GM21381 (cell line): ENCODE results near the gene PPP1R12C.
"Not testable (repeated sequence)": the region's sequence is repeated elsewhere in the genome, so short reads cannot be mapped to it uniquely, and the experiment has no call there.

ENCODE experiments used
- ATAC-seq: cut with Tn5 transposase; IDR thresholded peaks from one replicate; pipeline ENCODE4 v1.9.1; 2021; ENCODE audit warnings: mild to moderate bottlenecking, moderate library complexity; ENCODE audit not compliant: unreplicated experiment

Gene PPP1R12C

DNA sequence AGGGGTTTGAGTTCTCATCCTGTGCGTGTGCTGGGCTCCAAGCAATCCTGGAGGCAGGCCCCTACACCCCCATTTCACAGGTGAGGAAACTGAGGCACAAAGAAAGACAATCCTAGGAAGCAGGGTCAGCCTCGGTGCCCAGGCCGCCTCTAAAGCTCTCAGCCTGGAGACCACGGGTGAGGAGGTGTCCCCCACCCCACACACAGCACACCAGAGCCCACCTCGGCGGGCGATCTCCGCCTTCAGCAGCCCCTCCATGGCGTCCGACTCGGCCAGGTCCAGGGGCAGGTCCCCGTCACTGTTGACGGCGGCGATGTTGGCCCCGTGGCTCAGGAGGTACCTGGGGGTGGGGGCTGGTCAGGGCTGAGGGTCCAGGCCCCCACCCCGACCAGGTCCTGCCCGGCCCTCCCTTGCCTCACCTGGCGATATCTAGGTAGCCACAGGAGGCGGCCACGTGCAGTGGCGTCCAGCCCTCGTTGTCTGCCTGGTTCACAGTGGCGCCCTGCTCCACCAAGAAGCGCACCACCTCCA is 5.1 kb downstream of the PPP1R12C start:
- ATAC-seq: no peak

DNA sequence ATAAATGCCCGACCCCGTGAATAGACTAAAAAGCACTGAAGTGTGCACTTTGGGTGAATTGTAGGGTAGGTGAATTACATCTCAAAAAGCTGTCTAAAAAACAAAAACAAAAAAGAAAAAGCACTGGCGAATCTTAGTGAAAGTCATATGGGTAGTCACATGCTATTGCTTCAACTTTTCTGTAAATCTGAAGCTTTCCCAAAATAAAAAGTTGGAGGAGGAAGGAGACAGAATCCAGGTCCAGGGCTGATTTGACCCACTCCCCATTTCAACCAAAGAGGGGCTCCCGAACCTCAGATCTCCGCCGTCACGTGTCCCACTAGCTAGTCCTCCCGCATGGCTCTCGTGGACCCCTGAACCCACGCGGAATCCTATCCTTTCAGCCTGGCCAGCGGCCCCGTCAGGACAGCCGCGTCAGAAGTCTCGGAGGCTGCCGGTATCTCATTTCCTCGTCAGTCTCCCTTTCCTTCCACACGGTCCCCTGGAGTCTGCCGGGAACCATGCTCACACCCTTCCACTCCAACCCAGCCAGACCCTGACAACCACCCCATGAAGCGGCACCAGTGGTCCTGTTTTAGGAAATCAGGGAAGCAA is 6.1 kb downstream of the PPP1R12C start:
- no peak for ATAC-seq

DNA sequence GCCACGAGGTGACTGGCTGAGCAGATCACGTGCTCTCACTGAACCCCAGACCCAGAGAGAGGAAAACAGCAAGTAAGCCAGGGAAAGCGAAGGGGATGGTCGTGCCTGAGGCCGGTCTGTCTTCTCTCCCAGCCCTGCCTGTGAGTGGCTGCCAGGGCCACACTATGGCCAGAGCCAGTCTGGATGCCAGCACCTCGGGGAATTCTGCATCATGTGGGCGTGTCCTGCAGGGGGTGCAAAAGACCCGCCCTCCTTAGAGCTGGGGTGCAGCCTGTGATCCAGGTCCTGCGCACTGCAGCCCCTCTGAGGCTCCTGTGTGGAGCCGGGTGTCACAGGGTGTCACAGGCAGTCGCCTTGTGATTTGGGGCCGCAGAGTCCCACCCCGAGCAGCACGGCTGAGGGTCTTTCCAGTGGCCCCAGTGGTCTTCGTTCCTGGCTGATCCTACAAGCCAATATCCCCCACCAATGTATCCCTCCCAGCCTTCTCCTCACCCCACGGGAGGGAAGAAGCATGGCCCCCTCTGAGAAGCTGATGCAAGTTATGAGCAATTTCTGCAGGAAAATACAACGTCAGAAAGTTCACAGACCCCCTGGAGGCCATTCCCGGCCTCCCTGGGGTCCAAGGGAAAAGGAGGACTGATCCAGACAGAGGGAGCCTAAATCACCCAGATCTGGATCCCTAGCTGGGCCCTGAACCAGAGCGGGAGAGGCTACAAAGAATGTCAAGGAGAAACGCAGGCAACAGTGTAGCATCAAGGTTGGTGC is 7.7 kb downstream of the PPP1R12C start:
- no peak for ATAC-seq

DNA sequence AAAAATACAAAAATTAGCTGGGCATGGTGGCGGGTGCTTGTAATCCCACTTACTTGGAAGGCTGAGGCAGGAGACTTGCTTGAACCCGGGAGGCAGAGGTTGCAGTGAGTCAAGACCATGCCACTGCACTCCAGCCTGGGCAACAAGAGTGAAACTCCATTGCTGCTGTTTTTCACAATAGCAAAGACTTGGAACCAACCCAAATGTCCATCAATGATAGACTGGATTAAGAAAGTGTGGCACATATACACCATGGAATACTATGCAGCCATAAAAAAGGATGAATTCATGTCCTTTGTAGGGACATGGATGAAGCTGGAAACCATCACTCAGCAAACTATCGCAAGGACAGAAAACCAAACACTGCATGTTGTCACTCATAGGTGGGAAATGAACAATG is 10.2 kb downstream of the PPP1R12C start:
- not testable (repeated sequence) for ATAC-seq

DNA sequence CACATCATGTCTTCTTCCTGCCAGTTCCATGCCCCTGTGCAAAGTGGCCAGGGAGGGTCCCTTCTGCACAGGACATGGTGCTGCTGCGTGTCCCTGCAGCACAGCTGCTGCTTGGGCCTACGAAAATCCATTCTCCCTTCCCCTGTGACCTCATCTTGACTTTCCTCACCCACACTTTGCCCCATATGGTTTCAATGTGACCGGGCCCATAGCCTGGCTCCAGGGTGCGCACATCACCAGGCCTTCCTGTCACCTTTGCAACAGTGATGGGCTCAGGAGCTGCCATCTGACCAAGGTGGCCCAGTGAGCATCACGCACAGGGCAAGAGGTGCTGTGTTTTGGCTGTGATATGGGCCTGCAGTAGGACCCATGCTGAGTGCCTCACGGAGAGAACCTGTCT is 10.8 kb downstream of the PPP1R12C start:
- ATAC-seq: no peak

DNA sequence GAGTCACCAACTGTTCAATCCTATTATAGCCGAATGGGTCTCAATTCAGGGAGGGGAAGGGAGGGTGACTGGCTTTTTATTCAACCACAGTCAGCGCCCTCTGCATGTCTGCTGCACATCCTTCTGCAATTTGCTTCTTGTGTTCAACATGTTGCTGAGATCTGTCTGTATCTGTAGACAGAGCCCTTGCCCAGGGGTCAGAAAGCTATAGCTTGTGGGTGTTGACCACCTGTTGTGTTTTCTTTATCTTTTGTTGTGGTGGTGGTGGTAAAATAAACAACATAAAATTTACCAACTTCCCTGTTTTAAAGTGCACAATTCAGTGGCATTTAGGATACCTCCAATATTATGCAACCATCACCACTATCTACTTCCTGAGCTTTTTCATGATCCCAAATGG is 12.2 kb downstream of the PPP1R12C start:
- ATAC-seq: no peak

DNA sequence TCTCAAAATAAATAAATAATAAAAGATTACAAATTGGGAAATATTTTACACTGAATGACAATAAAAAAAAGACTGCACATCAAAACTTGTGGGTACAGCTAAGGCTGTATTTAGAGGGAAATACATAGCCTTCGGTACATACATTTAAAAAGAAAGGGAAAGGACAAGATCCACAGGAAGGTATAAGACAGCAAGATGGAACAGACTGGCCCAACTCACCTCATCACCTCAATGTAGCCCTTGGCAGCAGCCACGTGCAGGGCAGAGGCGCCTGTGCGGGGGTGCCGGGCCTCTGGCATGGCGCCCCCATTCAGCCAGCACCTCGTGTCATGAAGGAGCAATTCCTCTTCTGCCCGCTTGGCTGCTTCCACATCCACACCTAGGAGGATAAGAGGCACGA is 14.2 kb downstream of the PPP1R12C start:
- no peak for ATAC-seq

DNA sequence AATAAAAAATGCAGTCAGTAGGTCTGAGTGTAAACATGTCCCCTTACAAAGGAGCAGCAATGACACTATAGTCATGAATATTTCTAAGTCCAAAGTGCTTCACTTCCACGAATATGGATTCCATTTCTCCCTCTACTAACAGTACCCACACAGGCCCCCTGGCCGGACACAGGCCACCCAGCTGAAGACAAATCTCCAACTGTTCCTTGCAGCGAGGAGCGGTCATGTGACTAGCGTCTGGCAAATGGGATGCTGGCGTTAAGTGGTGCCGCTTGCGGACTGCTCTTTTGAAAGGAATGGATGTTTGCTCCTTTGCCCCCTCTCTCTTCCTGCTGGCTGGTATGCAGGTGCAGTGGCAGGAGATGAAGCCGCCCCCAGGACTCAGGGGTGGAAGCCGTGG is 16.2 kb downstream of the PPP1R12C start:
- no peak for ATAC-seq

DNA sequence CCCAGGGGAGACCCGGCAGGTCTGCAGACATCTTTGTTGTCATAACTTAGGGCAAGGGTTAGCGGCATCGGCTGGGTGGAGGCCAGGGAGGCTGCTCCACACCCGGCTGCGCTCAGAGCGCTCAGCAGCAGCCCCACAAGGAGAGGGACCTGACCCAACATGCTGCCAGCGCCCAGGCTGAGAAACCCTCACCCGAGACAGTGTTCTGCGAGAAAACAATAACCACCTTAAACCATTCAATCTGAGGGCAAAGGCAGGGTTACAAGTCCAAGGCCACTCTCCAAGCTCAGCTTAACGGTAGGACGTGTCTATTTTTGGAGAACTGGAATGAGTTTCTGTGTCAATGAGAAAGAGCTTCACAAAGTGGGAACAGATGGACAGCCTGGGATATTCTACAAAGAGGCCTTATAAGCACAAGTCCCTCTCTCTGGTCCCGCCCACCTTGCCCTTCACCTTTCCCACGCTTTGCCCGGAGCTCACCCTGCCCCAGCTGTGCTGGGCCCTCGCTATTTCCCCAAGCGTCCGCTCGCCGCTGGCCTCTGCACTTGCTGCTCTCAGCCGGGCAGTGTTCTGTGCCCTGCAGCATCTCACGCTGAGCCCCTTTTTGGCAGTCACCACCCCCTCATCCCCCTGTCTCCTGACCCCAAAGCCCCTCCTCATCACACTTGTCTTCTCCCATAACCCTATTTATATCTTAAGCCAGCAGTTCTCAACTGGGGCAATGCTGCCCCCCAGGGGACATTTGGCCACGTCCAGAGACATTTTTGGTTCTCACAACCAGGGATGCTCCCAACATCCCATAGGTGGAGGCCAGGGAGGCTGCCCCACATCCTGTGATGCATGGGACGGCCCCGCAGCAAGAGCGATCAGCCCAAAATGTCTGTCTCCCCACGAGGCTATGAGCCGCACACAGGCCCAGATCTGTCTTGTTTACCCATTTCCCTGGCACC is 17.6 kb downstream of the PPP1R12C start:
- no peak for ATAC-seq

DNA sequence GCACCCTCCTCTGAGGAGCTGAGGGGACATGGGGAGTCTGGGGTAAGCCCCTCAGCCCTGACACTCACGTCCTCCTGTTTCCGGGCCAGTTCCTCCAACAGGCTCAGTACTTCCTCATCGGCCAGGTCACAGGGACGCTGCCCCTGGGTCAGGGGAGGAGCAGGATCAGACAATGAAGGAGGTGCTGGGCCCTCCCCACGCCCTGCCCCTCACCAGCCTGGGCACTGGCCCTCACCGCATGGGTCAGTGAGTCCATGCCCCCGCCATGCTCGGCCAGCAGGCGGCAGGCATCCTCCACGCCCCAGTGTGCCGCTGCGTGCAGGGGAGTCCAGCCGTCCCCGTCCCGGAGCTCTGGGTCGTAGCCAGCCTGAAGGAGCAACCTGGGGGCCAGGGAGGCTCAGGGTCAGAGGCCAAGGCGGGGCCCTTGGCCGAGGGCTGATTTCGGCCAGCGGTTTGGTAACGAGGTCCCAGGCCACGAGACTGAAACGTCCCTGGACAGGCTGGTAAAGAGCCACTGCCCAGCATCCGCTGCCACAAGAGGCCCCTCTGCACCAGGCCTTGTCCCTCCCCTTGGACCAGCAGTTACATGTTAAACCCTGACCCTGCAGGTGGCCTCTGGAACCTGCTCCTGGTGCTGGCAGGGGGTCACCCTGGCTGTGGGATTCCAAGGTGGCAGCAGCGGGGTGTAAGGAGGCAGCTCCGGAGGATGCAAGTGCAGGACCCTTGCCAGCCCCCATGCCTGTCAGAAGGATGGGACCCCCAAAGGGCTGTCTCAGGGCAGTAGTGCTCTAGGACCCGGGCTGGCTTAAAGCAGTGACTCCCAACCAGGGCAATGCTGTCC is 18.5 kb downstream of the PPP1R12C start:
- ATAC-seq: no peak

DNA sequence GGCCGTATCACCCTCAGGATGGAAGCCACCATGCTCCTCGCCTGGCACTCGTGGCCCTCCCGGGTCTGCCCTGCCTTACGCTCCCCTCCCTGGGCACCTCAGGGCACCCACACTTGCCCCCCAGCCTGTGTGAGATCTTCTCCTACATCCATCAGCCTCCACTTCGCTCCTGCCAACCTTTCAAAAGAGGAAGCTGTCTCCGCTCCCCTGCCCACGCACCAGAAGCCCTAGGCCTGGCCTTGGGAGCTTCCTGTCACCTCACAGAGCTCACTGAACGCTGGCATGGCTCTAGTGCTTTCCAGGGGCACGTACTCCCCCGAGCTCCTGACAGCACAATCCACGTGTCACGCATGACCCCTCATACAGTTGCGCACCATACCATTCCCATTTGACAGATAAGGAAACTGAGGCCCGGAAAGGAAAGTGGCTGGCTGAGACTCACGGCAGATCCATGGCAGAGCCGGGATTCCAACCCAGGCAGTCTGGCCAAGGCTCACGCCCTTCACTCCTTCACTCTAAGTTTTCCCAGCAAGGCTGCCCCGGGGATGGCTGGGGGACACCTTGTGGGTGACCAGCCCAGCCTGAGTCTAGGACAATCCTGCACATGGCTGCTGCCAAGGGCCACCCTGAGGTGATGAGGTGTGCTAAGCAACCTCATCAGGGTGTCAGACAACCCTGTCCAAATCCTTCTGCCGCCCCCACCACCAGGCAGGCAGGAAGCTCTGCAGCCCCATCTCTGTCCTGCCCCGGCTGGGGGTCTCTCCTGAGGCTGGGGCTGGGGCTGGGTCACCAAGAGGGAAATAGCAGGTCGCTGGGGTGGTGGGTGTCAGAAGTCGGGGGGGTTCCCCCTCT is 19.3 kb downstream of the PPP1R12C start:
- no peak for ATAC-seq

DNA sequence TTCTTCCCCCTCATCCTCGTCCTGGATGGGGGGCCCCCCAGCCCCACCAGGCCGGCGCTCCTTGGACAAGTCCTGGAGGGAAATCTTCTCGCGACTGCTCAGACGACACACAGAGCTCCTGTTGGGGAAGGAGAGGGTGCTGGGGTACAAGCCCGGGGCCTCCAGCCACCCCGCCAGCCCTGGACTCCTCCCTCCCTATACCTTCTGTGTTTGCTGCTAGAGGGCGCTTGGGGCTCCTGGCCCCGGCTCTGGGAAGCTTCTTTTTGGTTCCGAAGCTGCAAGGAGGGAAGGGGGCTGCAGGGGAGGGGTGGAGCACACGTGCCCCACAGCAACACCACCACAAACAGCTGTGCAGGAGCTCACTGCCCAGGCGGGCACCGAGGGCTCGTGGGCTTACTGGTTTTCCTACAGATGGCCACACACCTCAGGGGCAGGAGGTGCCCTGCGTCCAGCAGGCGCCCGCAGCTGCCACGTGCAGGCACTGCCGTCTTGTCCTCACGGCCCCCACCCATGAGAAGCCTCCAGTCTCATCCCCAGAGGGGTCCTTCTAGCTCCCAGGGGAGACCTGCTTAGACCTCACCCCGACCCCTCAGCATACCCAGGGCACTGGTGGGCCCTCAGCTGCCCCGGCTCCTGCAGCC is 21.3 kb downstream of the PPP1R12C start:
- no peak for ATAC-seq

DNA sequence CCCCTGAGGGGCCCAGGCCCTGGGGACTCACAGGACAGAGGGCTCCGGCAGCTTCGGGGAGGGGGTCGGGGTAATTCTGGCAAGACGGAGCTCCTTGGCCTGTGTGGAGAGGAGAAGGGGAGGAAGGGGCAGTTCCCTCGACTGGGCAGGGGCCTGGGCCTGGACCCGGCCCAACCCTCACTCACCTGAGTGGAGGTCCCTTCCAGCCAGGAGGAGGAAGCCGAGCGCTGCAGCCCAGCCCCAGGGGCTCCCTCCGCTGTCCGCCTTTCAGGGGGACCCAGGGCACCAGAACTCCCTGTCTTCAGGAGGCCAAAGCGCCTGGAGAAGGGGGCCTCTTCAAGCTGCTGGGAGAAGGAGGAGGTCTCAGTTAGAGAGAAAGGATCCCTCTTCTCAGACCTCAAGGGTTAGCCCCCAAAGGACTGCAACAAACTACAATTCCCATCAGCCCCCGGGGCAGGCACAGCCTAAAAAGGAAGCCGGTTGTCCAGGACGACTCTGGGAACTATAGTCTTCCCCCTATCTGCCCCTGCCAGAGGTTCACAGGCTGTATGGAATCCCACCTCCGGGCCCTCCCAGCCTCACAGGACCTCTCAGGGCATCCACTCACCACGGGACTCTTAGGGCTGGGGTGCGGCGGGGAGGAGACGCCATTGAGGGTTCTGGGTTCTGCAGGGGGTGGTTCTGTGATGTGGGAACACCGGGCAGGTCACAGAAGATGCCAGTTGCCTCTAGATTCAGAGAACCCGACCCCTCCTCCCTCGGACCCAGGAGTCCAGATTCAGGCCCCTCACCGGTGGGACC is 22.0 kb downstream of the PPP1R12C start:
- no peak for ATAC-seq

DNA sequence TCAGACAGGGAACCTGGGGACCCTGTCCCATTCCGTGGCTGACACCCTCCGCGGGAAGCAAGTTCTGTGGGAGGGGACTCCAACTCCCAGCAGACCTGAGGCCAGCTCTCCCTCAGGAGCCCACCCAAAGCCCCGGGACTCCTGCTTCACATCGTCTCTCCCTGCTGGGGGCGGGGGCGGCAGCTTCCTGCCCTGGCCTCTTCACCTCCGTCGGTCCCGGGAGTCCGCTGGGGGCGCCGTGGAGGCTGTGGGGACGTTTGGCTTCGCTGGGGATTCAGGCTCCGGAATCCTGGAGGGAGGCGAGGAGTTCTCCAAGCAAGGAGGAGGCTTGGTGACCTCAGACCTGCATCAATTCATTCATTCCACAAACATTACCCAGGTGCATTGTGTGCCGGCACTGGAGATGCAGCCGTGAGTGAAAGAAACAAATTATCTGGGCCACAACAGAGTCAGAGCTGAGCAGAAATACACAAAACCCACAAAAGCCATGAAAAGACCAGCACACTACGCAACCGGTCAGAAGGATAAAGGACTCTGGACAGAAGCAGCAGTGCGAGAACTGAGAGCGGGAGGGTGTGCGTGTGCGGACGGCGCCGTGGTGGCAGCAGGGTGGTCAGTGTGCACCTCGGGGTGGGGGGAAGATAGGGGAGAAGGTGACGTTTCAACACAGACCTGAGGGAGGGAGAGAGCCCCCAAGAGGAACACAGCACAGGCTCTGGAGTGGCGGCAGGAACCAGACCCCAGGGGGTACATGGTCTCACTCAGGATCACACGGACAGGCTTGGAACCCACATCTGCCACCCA is 22.8 kb downstream of the PPP1R12C start:
- no peak for ATAC-seq

DNA sequence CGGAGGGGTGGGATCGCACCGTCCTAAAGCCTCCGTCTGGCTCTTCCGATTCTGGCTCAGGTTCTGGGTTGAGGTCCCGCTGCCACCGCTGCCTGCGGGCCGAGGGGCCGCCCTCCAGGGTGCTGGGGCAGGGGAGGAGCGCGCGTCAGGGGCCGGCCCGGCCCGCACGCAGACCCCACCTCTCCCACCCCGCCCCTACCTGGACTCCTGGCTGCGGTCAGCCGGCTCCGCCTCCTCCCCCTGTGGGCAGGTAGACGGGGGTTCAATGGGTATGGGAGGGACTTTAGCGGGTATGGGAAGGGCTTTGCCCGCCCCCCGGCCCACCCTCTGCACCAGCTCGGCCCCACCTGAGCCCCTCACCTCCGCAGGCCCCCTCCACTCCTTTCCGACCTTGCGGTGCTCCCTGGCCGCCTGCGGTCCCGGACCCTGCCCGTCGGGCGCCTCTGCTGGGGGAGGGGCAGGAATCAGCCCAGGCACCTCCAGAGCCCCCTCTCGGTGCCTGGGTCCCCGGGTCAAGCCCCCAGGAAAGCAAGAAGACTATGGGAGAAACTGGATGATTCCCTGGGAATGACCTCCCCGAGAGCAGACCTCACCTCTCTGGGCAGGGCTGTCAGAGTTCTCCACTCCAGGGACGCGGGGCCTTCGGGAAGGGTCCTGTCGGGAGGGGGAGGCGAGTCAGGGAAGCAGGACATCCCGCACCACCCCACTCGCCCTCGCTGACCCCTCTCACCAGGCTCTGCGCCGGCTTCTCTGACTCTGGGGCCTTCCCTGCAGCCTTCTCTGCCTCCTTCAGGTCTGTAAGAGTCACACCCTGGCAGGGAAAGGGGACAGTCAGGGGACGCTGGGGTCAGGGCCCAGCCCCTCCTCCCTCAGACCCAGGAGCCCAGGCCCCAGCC is 24.8 kb downstream of the PPP1R12C start:
- no peak for ATAC-seq

DNA sequence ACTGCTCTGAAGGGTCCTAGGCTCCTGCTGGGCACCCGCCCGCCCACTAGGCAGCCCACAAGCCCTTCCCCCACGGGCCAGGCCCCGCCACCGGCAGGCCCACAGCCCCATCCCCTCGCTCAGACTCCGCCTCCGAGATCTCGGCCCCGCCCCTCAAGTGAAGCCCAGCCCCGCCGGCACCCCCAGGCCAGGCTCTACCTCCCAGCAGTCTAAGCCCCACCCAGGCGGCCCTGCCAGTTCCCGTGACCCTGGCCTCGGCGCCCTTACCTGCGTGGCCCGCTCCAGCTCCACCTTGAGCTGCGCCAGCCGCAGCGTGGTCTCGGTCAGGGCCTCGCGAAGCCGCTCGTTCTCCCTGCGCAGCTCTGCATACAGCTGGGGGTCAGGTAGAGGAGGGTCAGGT is 25.5 kb downstream of the PPP1R12C start:
- no peak for ATAC-seq
